ENCODE data around the gene ARAP1.

GRCh38 chr11:72780296-72781062, 28.3 kb upstream of the ARAP1 start:
- no peak for TF ChIP-seq POLR2AphosphoS5 (IDR thresholded peaks at IDR 0.05; ENCODE audit: borderline replicate concordance, low read depth, low read length)
- TF ChIP-seq EZH2 (IDR thresholded peaks at IDR 0.05) = no peak
- TF ChIP-seq FOXP2 (optimal IDR thresholded peaks at IDR 0.05; ENCODE audit: control extremely low read depth, extremely low read length, insufficient read depth) = no peak
